ENCODE measurements around the gene SHISA9. TPM values are rescaled to one million over a fixed set of nuclear protein-coding genes. Genes with fewer than 3 reads are reported as not detected.

Gene SHISA9
- polyA plus RNA-seq, 3 donors: 0.01 TPM; not detected in 2

- no peak for DNase-seq
- no peak for TF ChIP-seq CTCF (IDR thresholded peaks at IDR 0.05)
- Histone ChIP-seq H3K4me3 (replicated peaks in 1 of 3; ENCODE audit: low read depth in 2 of 3, low read length in 3 of 3) (no peak overlapping the region), H3K36me3 (replicated peaks in 1 of 2; ENCODE audit: control insufficient read depth in 1 of 2, insufficient read depth in 2 of 2, low read length in 2 of 2) (no peaks in the 10 kb centered on the region), H3K27ac (ENCODE audit: low read depth in 1 of 2, low read length in 2 of 2) (no peak overlapping the region), H3K4me1 (ENCODE audit: control insufficient read depth in 1 of 2, insufficient read depth in 2 of 2, low read length in 2 of 2) (no peaks in the 10 kb centered on the region), H3K79me2 (ENCODE audit: insufficient read depth, low read length) (no peaks in the 10 kb centered on the region), H4K20me1 (ENCODE audit: insufficient read depth, low read length) (no peaks in the 10 kb centered on the region), H3K27me3 (ENCODE audit: control insufficient read depth in 2 of 2, insufficient read depth in 2 of 2, low read length in 2 of 2) (no peaks in the 10 kb centered on the region), H2AFZ (ENCODE audit: insufficient read depth, low read depth, low read length, poor library complexity, severe bottlenecking) (no peak overlapping the region), H3K9me3 (replicated peaks in 1 of 2; ENCODE audit: control insufficient read depth in 1 of 2, insufficient read depth in 1 of 2, low read length in 2 of 2) (peaks cover 22 to 26% of the 10 kb centered on the region in 2 donors), H3K4me2 (replicated peaks; ENCODE audit: extremely low read depth, low read length, poor library complexity, severe bottlenecking) (no peak overlapping the region), H3K9ac (ENCODE audit: insufficient read depth, low read length, poor library complexity, severe bottlenecking) (no peak overlapping the region)
- intact Hi-C loops (cut with micrococcal nuclease): no loop called here
- Mint-ChIP-seq H3K27me3 (ENCODE audit: low read depth in 3 of 3) (peaks cover 0 to 6% (median 0%) of the 10 kb centered on the region in 3 donors), H3K36me3 (no peaks in the 10 kb centered on the region), H3K4me1 (no peaks in the 10 kb centered on the region), H3K27ac (no peak overlapping the region), H3K9me3 (peaks cover 11 to 31% (median 19%) of the 10 kb centered on the region in 7 donors), H3K4me3 (no peak overlapping the region)
- WGBS (ENCODE audit: insufficient coverage): 43% methylated on average over 1 of the region's 3 CpGs
Observed at GRCh38 chr16:13262270-13263090, 361.1 kb downstream of the SHISA9 start.

GRCh38 chr16:13264749-13265552, 363.6 kb downstream of the SHISA9 start:
- intact Hi-C loops (cut with micrococcal nuclease): no loop called here
- Histone ChIP-seq H3K9ac (ENCODE audit: insufficient read depth, low read length, poor library complexity, severe bottlenecking) (no peak overlapping the region), H3K4me3 (replicated peaks in 1 of 3; ENCODE audit: low read depth in 2 of 3, low read length in 3 of 3) (no peak overlapping the region), H3K36me3 (replicated peaks in 1 of 2; ENCODE audit: control insufficient read depth in 1 of 2, insufficient read depth in 2 of 2, low read length in 2 of 2) (no peaks in the 10 kb centered on the region), H3K27ac (ENCODE audit: low read depth in 1 of 2, low read length in 2 of 2) (no peak overlapping the region), H4K20me1 (ENCODE audit: insufficient read depth, low read length) (no peaks in the 10 kb centered on the region), H2AFZ (ENCODE audit: insufficient read depth, low read depth, low read length, poor library complexity, severe bottlenecking) (no peak overlapping the region), H3K4me2 (replicated peaks; ENCODE audit: extremely low read depth, low read length, poor library complexity, severe bottlenecking) (no peak overlapping the region), H3K9me3 (replicated peaks in 1 of 2; ENCODE audit: control insufficient read depth in 1 of 2, insufficient read depth in 1 of 2, low read length in 2 of 2) (peaks cover 18 to 19% of the 10 kb centered on the region in 2 donors), H3K4me1 (ENCODE audit: control insufficient read depth in 1 of 2, insufficient read depth in 2 of 2, low read length in 2 of 2) (no peaks in the 10 kb centered on the region), H3K27me3 (ENCODE audit: control insufficient read depth in 2 of 2, insufficient read depth in 2 of 2, low read length in 2 of 2) (no peaks in the 10 kb centered on the region), H3K79me2 (ENCODE audit: insufficient read depth, low read length) (no peaks in the 10 kb centered on the region)
- no peak for DNase-seq
- peaks cover 0 to 6% (median 0%) of the 10 kb centered on the region in 3 donors for H3K27me3 Mint-ChIP-seq (ENCODE audit: low read depth in 3 of 3)
- peaks cover 8 to 23% (median 19%) of the 10 kb centered on the region in 7 donors for H3K9me3 Mint-ChIP-seq
- no peak overlapping the region for H3K4me3 Mint-ChIP-seq
- 82% methylated on average over 4 of the region's 4 CpGs for WGBS (ENCODE audit: insufficient coverage)
- no peak for TF ChIP-seq CTCF (IDR thresholded peaks at IDR 0.05)
- H3K27ac Mint-ChIP-seq: no peak overlapping the region
- no peaks in the 10 kb centered on the region for H3K4me1 Mint-ChIP-seq
- no peaks in the 10 kb centered on the region for H3K36me3 Mint-ChIP-seq

Data from CD14-positive monocyte (primary cell).